Measurements from ENCODE around the gene TNFRSF11A.

The TNFRSF11A gene

DNA sequence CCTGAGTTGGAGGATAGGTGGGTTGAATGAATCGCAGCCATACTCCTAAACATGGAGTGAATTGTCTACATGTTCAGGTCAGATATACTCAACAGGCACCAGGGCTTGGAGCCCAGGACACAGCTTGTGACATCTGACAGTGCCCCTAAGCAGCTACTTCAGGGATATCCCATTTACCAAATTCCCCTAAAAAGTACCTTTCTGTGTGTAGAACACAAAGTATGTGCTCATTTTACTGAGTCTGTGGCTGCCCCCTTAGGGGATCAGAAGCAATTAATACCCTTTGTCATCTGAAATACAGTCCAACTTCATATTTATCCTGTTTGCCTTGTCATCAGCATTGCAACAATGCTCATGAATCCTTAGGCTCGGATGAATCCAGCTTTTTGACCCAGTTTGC, 20.8 kb downstream of the TNFRSF11A start:
- no peak for DNase-seq

- no peak for DNase-seq
Measured at GRCh38 chr18:62346333-62347088, 21.4 kb downstream of the TNFRSF11A start.

DNA sequence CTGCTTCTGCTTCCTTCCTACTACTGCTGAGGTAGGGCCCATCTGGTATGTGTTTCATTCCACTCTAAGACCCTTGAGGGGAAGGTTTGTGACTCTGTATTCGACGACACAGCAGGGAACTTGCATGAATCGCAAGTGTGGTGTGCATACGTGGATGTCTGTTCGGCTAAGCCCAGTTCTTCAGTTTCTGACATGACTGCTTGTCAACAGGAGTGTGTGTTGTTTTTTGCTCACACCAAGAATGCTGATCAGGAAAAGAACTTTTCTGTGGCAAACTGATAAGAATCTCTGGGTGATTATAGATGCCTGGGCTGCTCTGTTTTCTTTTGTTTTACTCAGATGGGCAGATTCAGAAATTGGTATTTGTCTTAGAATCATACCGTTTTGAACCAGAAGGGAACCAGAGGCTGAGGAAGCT, 22.0 kb downstream of the TNFRSF11A start:
- no peak for DNase-seq

- DNase-seq = no peak
Measured at GRCh38 chr18:62348474-62348873, 23.4 kb downstream of the TNFRSF11A start.

GRCh38 chr18:62353170-62353569, 28.1 kb downstream of the TNFRSF11A start:
- DNase-seq = no peak

GRCh38 chr18:62354151-62354550, 29.0 kb downstream of the TNFRSF11A start:
- no peak for DNase-seq

GRCh38 chr18:62357079-62357719, 32.1 kb downstream of the TNFRSF11A start:
- DNase-seq = no peak

GRCh38 chr18:62360805-62361204, 35.7 kb downstream of the TNFRSF11A start:
- DNase-seq = no peak

DNA sequence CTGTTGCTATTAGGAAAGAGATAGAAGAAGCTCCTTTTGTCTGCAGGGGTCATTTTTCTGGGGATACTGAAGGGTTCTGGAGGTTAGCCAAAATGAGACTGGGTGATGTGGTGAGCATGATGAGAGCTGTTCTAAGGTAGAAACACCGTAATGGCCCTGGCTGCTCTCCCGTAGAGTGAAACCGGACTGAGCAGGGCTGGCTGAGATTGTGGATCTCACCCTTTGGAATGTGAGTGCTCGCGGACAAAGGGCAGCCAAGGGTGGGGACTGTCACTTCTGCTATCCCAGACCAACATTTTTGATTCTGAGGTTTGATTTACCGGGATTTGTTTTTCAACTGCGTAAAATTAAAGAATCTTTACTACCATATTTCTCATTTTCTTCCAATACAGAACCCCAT, 36.2 kb downstream of the TNFRSF11A start:
- no peak for DNase-seq

DNA sequence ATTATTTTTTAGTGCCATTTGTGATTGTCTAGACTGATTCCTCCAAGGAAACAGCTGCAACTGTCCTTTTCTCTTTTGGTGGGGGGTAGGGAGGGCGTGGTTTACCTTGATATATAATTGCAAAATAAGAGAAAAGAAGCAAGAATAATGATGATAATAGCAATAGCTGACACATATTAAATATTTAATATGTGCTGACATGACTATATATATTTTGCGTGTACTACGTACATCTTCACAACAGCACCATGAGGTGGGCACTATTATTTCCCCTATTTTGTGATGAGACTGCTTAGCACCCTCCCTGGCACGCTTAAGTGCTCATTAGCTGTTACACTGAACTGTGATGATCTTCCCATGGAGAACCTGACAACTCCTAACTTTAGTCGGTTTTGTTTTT, 39.4 kb downstream of the TNFRSF11A start:
- DNase-seq = no peak

GRCh38 chr18:62365420-62365819, 40.3 kb downstream of the TNFRSF11A start:
- no peak for DNase-seq

GRCh38 chr18:62366992-62367391, 41.9 kb downstream of the TNFRSF11A start:
- DNase-seq = no peak

GRCh38 chr18:62368100-62368499, 43.0 kb downstream of the TNFRSF11A start:
- DNase-seq = no peak

- no peak for DNase-seq
Measured at GRCh38 chr18:62369129-62369644, 44.1 kb downstream of the TNFRSF11A start.

GRCh38 chr18:62370366-62370765, 45.3 kb downstream of the TNFRSF11A start:
- DNase-seq = no peak

DNA sequence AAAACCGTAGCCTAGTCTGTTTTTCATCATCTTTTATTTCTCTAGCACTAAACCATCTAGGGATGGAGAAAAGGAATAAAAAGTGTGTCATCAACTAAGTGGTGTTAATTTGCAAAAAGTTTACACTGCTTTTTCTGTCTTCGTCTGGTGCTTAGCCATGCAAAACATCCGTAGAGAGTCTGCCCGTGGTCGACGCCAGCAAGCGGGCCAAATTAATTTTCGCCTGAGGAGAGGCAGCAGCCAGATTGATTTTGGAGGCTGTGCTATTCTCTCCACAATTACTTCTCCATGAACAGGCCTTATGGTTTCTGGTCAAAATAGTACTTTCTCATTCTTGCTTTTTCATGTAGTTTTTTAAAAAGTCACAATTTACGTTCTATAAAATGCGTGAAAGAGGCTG, 46.3 kb downstream of the TNFRSF11A start:
- no peak for DNase-seq

GRCh38 chr18:62372156-62372555, 47.0 kb downstream of the TNFRSF11A start:
- no peak for DNase-seq

DNA sequence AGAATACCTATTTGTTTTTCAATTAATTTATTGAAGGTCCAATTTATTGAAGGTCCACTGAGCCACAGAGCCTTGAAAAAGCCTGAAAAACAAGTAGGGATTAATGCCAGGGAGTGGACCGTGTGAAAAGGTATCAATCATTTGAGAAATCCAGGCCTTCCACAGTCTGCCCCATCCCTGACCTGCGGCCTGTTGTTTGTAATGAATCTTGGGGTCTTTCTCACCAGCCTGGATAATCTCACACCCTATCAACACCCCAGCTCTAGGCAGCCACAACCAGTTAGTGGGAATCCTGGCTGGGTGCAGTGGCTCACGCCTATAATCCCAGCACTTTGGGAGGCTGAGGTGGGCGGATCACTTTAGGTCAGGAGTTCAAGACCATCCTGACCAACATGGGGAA, 47.8 kb downstream of the TNFRSF11A start:
- DNase-seq = no peak

GRCh38 chr18:62374410-62374965, 49.4 kb downstream of the TNFRSF11A start:
- DNase-seq = no peak

DNA sequence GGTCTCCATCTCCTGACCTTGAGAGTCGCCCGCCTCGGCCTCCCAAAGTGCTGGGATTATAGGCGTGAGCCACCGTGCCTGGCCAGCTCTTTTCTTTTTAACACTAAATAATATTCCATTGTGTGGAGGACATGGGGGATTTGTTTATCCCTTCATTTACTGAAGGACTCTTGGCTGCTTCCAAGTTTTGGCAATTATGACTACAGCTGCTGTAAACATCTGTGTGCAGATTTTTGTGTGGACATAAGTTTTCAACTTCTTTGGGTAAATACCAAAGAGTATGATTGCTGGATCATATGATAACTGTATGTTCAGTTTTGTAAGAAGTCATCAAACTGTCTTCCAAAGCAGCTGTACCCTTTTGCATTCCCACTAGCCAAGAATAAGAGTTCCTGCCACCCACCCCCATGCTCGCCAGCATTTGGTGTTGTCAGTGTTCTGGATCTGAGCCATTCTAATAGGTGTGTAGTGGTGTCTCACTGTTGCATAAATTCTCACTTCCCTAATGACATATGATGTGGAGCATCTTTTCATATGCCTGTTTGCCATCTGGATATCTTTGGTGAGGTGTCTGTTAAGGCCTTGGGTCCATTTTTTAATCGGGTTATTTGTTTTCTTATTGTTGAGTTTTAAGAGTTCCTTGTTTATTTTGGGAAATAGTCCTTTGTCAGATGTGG, 52.2 kb downstream of the TNFRSF11A start:
- DNase-seq = no peak

DNA sequence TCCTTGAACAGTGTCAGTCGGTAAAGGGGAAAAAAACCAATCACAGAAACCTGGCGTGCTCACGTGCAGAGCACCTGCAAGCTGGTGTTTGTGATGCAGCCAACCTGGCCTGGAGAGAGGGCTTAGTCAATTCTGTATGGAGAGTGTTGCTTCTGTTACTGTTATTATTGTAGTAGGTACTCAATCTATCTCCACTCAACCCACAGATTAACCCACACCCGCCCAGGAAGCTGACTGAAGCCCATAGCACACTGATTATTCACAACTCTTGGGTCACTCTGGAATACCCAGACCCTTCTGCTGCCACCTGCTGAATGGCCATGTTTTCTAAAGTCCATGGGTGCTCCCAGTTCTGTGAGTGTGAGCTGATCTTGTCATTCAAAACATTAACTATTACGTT, 53.9 kb downstream of the TNFRSF11A start:
- DNase-seq = no peak

GRCh38 chr18:62381373-62381772, 56.3 kb downstream of the TNFRSF11A start:
- DNase-seq = no peak

- DNase-seq = no peak
Measured at GRCh38 chr18:62384068-62384467, 59.0 kb downstream of the TNFRSF11A start.

Measured in stimulated activated CD4-positive, alpha-beta T cell treated with anti-CD3 and anti-CD28 coated beads, Interleukin-4, amount 100 ng/mL, for 4 hours (primary cell).